H1 (cell line): Measurements from ENCODE around the gene CDH11. TPM values are rescaled to one million over a fixed set of nuclear protein-coding genes. Genes with fewer than 3 reads are reported as not detected.

Experiments used
- CTCF ChIA-PET: fragments of 300-600 bp; sonication (Branson Sonifier 250); formaldehyde crosslinking; loops from one replicate; lab custom pipeline; 2021; ENCODE audit not compliant: partially characterized antibody; lab: Charles Lee
- POLR2A ChIA-PET: fragments of 300-600 bp; sonication (Branson Sonifier 250); formaldehyde crosslinking; loops from one replicate; lab custom pipeline; 2021; ENCODE audit warnings: inconsistent platforms; ENCODE audit not compliant: partially characterized antibody; lab: Charles Lee
- DNase-seq, 2 experiments: peaks; one replicate each; pipeline versions ENCODE4 v3.0.0 to v3.0.0-alpha.2; 2010 to 2022; ENCODE audit warnings: low spot score in 2 of 2, low read depth in 1 of 2, mixed read lengths in 1 of 2
- FAIRE-seq: peaks from 2 replicates; lab custom pipeline; 2011; peaks lifted over from hg19 to GRCh38; lab: Jason Lieb, UNC
- H2AFZ ChIP-seq: 2 replicates; pipeline ENCODE4 v1.8.1; 2012; ENCODE audit warnings: low read length, inconsistent platforms
- H2AK5ac ChIP-seq: 2 replicates; pipeline ENCODE4 v1.6.1; 2013; ENCODE audit warnings: low read depth, low read length
- H2BK120ac ChIP-seq: replicated peaks from 2 replicates; pipeline ENCODE3; 2013; ENCODE audit warnings: low read depth, low read length, inconsistent platforms
- H2BK12ac ChIP-seq: 2 replicates; pipeline ENCODE4 v1.6.1; 2013; ENCODE audit warnings: low read depth, low read length
- H2BK15ac ChIP-seq: 2 replicates; pipeline ENCODE4 v1.6.1; 2013; ENCODE audit warnings: low read length
- H2BK20ac ChIP-seq: 2 replicates; pipeline ENCODE4 v1.6.1; 2013; ENCODE audit warnings: low read length
- H2BK5ac ChIP-seq: 2 replicates; pipeline ENCODE4 v1.6.1; 2013; ENCODE audit warnings: low read depth, low read length
- H3K14ac ChIP-seq: 2 replicates; pipeline ENCODE4 v1.6.1; 2013; ENCODE audit warnings: inconsistent platforms; ENCODE audit not compliant: insufficient read length
- H3K18ac ChIP-seq: 2 replicates; pipeline ENCODE4 v1.6.1; 2013; ENCODE audit warnings: low read length; ENCODE audit errors: extremely low read depth
- H3K23ac ChIP-seq: 2 replicates; pipeline ENCODE4 v1.6.1; 2013; ENCODE audit warnings: inconsistent platforms; ENCODE audit not compliant: insufficient read length
- H3K23me2 ChIP-seq: 2 replicates; pipeline ENCODE4 v1.6.1; 2013; ENCODE audit warnings: low read depth, low read length
- H3K27ac ChIP-seq: 2 replicates; pipeline ENCODE4 v1.6.1; 2011; ENCODE audit warnings: low read depth, low read length, inconsistent platforms
- H3K27me3 ChIP-seq, 4 experiments: replicated peaks in 1 of 4; 1 replicate in 1 of 4; 2 replicates in 3 of 4; pipeline versions ENCODE4 v1.6.1 to v1.8.1; 2011 to 2013; ENCODE audit warnings: low read length in 3 of 4, mild to moderate bottlenecking in 3 of 4, inconsistent platforms in 2 of 4, mixed read lengths in 2 of 4, moderate library complexity in 1 of 4; ENCODE audit not compliant: control insufficient read depth in 3 of 4, insufficient read depth in 3 of 4; ENCODE audit errors: extremely low read depth in 1 of 4
- H3K36me3 ChIP-seq, 4 experiments: 2 replicates each; pipeline versions ENCODE4 v1.6.1 to v1.8.1; 2011 to 2013; ENCODE audit warnings: mild to moderate bottlenecking in 4 of 4, low read length in 3 of 4, moderate library complexity in 2 of 4, control low read depth in 1 of 4, inconsistent platforms in 1 of 4; ENCODE audit not compliant: insufficient read depth in 4 of 4, control insufficient read depth in 2 of 4
- H3K4ac ChIP-seq: replicated peaks from 2 replicates; pipeline ENCODE3; 2013; ENCODE audit warnings: low read length, low read depth, mixed read lengths, inconsistent platforms; ENCODE audit not compliant: insufficient read length
- H3K4me1 ChIP-seq, 4 experiments: replicated peaks in 1 of 4; 1 replicate in 1 of 4; 2 replicates in 3 of 4; pipeline versions ENCODE4 v1.6.1 to v1.8.1; 2011 to 2013; ENCODE audit warnings: low read length in 3 of 4, inconsistent platforms in 2 of 4, mixed read lengths in 1 of 4; ENCODE audit not compliant: insufficient read depth in 4 of 4, control insufficient read depth in 3 of 4
- H3K4me2 ChIP-seq, 2 experiments: 2 replicates each; pipeline versions ENCODE4 v1.6.1 to v1.8.1; 2011 to 2013; ENCODE audit warnings: low read depth in 2 of 2, low read length in 2 of 2, control low read depth in 1 of 2, inconsistent platforms in 1 of 2, mild to moderate bottlenecking in 1 of 2; ENCODE audit not compliant: insufficient read depth in 1 of 2
- H3K4me3 ChIP-seq, 4 experiments: fragments of 200-600, 300-600 bp in 1 of 4; sonication (generic), shearing (Covaris generic), sonication (Bioruptor Twin) in 1 of 4; 2 replicates each; pipeline versions ENCODE4 v1.5.1 to v1.8.1; 2011 to 2016; ENCODE audit warnings: low read length in 4 of 4, low read depth in 3 of 4, control low read depth in 2 of 4, inconsistent platforms in 2 of 4, mild to moderate bottlenecking in 2 of 4, mixed read lengths in 1 of 4, moderate library complexity in 1 of 4; ENCODE audit not compliant: insufficient read depth in 2 of 4; ENCODE audit errors: extremely low read depth in 1 of 4
- H3K56ac ChIP-seq: replicated peaks from 2 replicates; pipeline ENCODE3; 2013; ENCODE audit warnings: low read depth, mild to moderate bottlenecking, mixed read lengths, low read length, inconsistent platforms; ENCODE audit not compliant: insufficient read length
- H3K79me1 ChIP-seq: 2 replicates; pipeline ENCODE4 v1.6.1; 2013; ENCODE audit warnings: low read depth, low read length, control low read depth
- H3K79me2 ChIP-seq, 2 experiments: 2 replicates each; pipeline versions ENCODE4 v1.6.1 to v1.8.1; 2012 to 2013; ENCODE audit warnings: low read length in 2 of 2, mild to moderate bottlenecking in 2 of 2, inconsistent platforms in 1 of 2; ENCODE audit not compliant: insufficient read depth in 2 of 2, control insufficient read depth in 1 of 2
- H3K9ac ChIP-seq, 4 experiments: replicated peaks in 1 of 4; 1 replicate in 1 of 4; 2 replicates in 3 of 4; pipeline versions ENCODE4 v1.6.1 to v1.8.1; 2011 to 2013; ENCODE audit warnings: low read depth in 3 of 4, low read length in 3 of 4, control low read depth in 2 of 4, mild to moderate bottlenecking in 2 of 4, moderate library complexity in 2 of 4, inconsistent platforms in 1 of 4; ENCODE audit errors: extremely low read depth in 1 of 4
- H3K9me3 ChIP-seq, 2 experiments: 2 replicates each; pipeline versions ENCODE4 v1.6.1 to v1.8.1; 2012 to 2013; ENCODE audit warnings: mild to moderate bottlenecking in 2 of 2, moderate library complexity in 2 of 2, control low read depth in 1 of 2, inconsistent platforms in 1 of 2, low read depth in 1 of 2, low read length in 1 of 2, mixed read lengths in 1 of 2; ENCODE audit not compliant: insufficient read depth in 2 of 2
- H4K20me1 ChIP-seq, 2 experiments: replicated peaks in 1 of 2; 2 replicates each; pipeline versions ENCODE3 to v1.8.1; 2011 to 2013; ENCODE audit warnings: inconsistent platforms in 2 of 2, low read length in 2 of 2, mild to moderate bottlenecking in 1 of 2; ENCODE audit not compliant: insufficient read depth in 2 of 2, control insufficient read depth in 1 of 2
- H4K5ac ChIP-seq: 2 replicates; pipeline ENCODE4 v1.6.1; 2013; ENCODE audit warnings: low read length, low read depth, mixed read lengths, inconsistent platforms; ENCODE audit not compliant: insufficient read length
- H4K8ac ChIP-seq: 2 replicates; pipeline ENCODE4 v1.8.0; 2013; ENCODE audit warnings: mild to moderate bottlenecking, moderate library complexity, low read length, inconsistent platforms; ENCODE audit not compliant: insufficient read depth; ENCODE audit errors: extremely low read depth
- H4K91ac ChIP-seq: replicated peaks from 2 replicates; pipeline ENCODE3; 2013; ENCODE audit warnings: low read length, mixed read lengths, inconsistent platforms; ENCODE audit not compliant: insufficient read length
- GTF2F1 ChIP-seq: IDR thresholded peaks from 2 replicates; pipeline ENCODE4 v1.6.1; 2012; ENCODE audit warnings: low read depth, low read length, improper control_type of control experiment, borderline replicate concordance
- POLR2A ChIP-seq, 2 experiments: IDR thresholded peaks; 1 replicate in 1 of 2; 2 replicates in 1 of 2; pipeline ENCODE4 v1.6.1; 2011; ENCODE audit warnings: low read depth in 2 of 2, low read length in 2 of 2, mild to moderate bottlenecking in 2 of 2; ENCODE audit errors: control extremely low read depth in 1 of 2
- POLR2AphosphoS5 ChIP-seq: IDR thresholded peaks from 2 replicates; pipeline ENCODE4 v1.6.1; 2011; ENCODE audit warnings: low read depth, low read length
- YY1 ChIP-seq: IDR thresholded peaks from 2 replicates; pipeline ENCODE4 v1.6.1; 2011; ENCODE audit warnings: low read depth, mild to moderate bottlenecking, low read length
- WGBS, 2 experiments: shearing (Covaris generic) in 1 of 2; methylation state at CpG; one replicate each; pipeline versions ENCODE4 v1.1.6 to v1.1.7; 2013 to 2015; ENCODE audit warnings: low lambda C conversion rate in 2 of 2, mixed read lengths in 2 of 2, inconsistent platforms in 1 of 2, low coverage in 1 of 2, missing lambda C conversion rate in 1 of 2; ENCODE audit not compliant: insufficient replicate concordance in 2 of 2, insufficient coverage in 1 of 2, insufficient read length in 1 of 2; ENCODE audit errors: extremely low coverage in 1 of 2, missing lambda C conversion rate in 1 of 2; 5-methylcytosine and 5-hydroxymethylcytosine counted together
- polyA plus RNA-seq, 7 experiments: library from polyadenylated mRNA; depleted of rRNA in 3 of 7; stranded (reverse) in 5 of 7; unstranded in 2 of 7; fragments of >200 nt in 5 of 7; fragments of 200-250 nt in 2 of 7; gene quantifications; 1 replicate in 5 of 7; 2 replicates in 1 of 7; 4 replicates in 1 of 7; pipeline versions ENCODE4 v1.2.1 to v1.2.3, GENCODE V29; 2011 to 2013; ENCODE audit warnings: missing spikeins in 2 of 7, mixed read lengths in 2 of 7
- total RNA-seq: library from RNA; stranded (reverse); fragmentation: NEBNext Ultra II Directional; extraction: Animal tissue kit (Norgen Biotek cat#: 25700); gene quantifications from 2 replicates; pipeline ENCODE4 v1.2.1, GENCODE V29; 2021

The CDH11 gene
- total and polyA plus RNA-seq, 2 of the 8 experiments (the other 6 are each of a cell fraction or from before 2014, with no cell fraction given): 3.3 to 8.4 TPM

GRCh38 chr16:64919929-64920607 lies 201.8 kb downstream of the CDH11 start:
- H3K23me2 ChIP-seq: no peaks in the 10 kb centered on the region
- TF ChIP-seq YY1: no peak
- TF ChIP-seq GTF2F1: no peak
- TF ChIP-seq POLR2AphosphoS5: no peak
- no peak for TF ChIP-seq POLR2A (IDR thresholded peaks at IDR 0.05; ENCODE audit: control extremely low read depth in 1 of 2, low read depth in 2 of 2, low read length in 2 of 2)
- TF ChIP-seq, all 59 proteins: peak for 0
- H2AK5ac ChIP-seq: no peak overlapping the region
- no peak overlapping the region for H3K56ac ChIP-seq
- no peak overlapping the region for H4K5ac ChIP-seq
- no peak overlapping the region for H3K4me3 ChIP-seq
- POLR2A ChIA-PET: no interaction called here
- no peak for DNase-seq
- H3K9me3 ChIP-seq: no peaks in the 10 kb centered on the region
- H3K27me3 ChIP-seq: no peaks in the 10 kb centered on the region
- no peak overlapping the region for H2BK12ac ChIP-seq
- 0 out of 7 replicates have a peak, but pooled peaks cover 0 to 2% (median 0%) of the 10 kb centered on the region in 4 experiments for H3K4me1 ChIP-seq
- no peak overlapping the region for H2AFZ ChIP-seq
- no peaks in the 10 kb centered on the region for H3K79me2 ChIP-seq
- CTCF ChIA-PET: no interaction called here
- H3K4me2 ChIP-seq: no peak overlapping the region
- 85% methylated on average over 2 of the region's 2 CpGs; no CpG with 5 or more reads in 1 of the 2 experiments for WGBS, 2 experiments
- H3K79me1 ChIP-seq: no peaks in the 10 kb centered on the region
- H4K20me1 ChIP-seq: no peaks in the 10 kb centered on the region
- no peak overlapping the region for H3K14ac ChIP-seq
- H3K18ac ChIP-seq: no peak overlapping the region
- H2BK5ac ChIP-seq: no peak overlapping the region
- H2BK120ac ChIP-seq: no peak overlapping the region
- no peak overlapping the region for H3K4ac ChIP-seq
- H3K27ac ChIP-seq: no peak overlapping the region
- FAIRE-seq: no peak
- no peak overlapping the region for H3K9ac ChIP-seq
- H4K8ac ChIP-seq: no peak overlapping the region
- H2BK20ac ChIP-seq: no peak overlapping the region
- H3K23ac ChIP-seq: no peak overlapping the region
- no peaks in the 10 kb centered on the region for H3K36me3 ChIP-seq
- no peak overlapping the region for H2BK15ac ChIP-seq
- H4K91ac ChIP-seq: no peak overlapping the region
